Spleen (tissue), 7 donors: Measurements from ENCODE around the gene SNX24.

Experiments
- POLR2A ChIP-seq, 3 donors: fragments of 450-650 bp; IDR thresholded peaks; one replicate each; pipeline ENCODE4 v1.5.1; 2017; ENCODE audit warnings: antibody characterized with exemption in 3 of 3, mild to moderate bottlenecking in 1 of 3
- POLR2AphosphoS5 ChIP-seq, 3 donors: sonication (generic); formaldehyde crosslinking; IDR thresholded peaks; one replicate each; pipeline ENCODE4 v1.5.1; 2017; ENCODE audit warnings: antibody characterized with exemption in 3 of 3
- TF ChIP-seq, protein P1 (sequence below), 11 experiments: fragments of 200-600 bp in 7 of 11; fragments of 450-650 bp in 4 of 11; sonication (generic) in 4 of 11; IDR thresholded peaks in 8 of 11; conservative IDR thresholded peaks in 3 of 11; 1 replicate in 7 of 11; 2 replicates in 4 of 11; pipeline versions ENCODE4 v1.4.0 to v1.8.0; 2016 to 2021; ENCODE audit warnings: antibody characterized with exemption in 11 of 11, inconsistent platforms in 4 of 11, mild to moderate bottlenecking in 1 of 11
- donor health status: DM: no; HTN: no; CAD: no; lungs with moderate emphysema.
- donor health status: DM: no; HTN: no; CAD: no.
- donor health status: DM: no; HTN: no; CAD: no.

DNA sequence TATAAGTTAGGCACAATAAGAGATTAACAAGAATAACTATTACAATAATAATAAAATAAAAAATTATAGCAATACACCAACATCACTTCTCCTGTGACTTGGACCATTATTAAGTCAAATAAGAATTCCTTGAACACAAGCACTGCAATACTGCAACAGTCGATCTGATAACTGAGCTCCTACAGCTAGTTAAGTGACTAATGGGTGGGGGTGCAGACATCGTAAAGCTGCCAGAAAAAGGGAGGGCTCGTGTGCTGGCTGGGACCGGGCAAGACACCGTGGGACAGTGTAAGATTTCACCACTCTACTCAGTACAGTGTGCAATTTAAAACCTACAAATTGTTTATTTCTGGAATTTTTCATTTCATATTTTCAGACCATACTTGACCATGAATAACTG, 78.8 kb downstream of the SNX24 start:
- no peak for TF ChIP-seq POLR2A (IDR thresholded peaks at IDR 0.05)
- TF ChIP-seq, protein P1, sequence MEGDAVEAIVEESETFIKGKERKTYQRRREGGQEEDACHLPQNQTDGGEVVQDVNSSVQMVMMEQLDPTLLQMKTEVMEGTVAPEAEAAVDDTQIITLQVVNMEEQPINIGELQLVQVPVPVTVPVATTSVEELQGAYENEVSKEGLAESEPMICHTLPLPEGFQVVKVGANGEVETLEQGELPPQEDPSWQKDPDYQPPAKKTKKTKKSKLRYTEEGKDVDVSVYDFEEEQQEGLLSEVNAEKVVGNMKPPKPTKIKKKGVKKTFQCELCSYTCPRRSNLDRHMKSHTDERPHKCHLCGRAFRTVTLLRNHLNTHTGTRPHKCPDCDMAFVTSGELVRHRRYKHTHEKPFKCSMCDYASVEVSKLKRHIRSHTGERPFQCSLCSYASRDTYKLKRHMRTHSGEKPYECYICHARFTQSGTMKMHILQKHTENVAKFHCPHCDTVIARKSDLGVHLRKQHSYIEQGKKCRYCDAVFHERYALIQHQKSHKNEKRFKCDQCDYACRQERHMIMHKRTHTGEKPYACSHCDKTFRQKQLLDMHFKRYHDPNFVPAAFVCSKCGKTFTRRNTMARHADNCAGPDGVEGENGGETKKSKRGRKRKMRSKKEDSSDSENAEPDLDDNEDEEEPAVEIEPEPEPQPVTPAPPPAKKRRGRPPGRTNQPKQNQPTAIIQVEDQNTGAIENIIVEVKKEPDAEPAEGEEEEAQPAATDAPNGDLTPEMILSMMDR (IDR thresholded peaks at IDR 0.05 in 8 of 11, conservative IDR thresholded peaks at IDR 0.05 in 3 of 11) = no peak
- TF ChIP-seq POLR2AphosphoS5 (IDR thresholded peaks at IDR 0.05) = no peak
